ENCODE measurements around the gene ACOT6.

ACOT6 gene

DNA sequence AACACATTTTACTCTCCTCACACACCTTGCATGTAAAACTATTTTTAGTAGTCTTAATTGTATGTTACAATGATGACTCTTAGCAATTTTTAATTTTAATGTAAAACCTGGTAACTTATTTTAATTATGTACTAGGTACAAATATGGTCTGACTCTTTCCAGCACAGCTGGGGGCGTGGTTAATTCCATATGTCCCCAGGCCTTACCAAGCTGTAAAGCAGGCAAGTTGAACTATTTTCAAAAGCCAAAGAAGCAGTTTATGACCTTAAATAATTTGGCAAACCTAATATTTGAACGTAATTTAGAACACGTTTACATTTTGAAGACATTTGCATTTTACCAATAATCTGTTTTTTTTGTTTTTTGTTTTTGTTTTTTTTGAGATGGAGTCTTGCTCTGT, 9.3 kb upstream of the ACOT6 start:
- no peak overlapping the region for H3K27ac ChIP-seq
- TF ChIP-seq, protein P1, sequence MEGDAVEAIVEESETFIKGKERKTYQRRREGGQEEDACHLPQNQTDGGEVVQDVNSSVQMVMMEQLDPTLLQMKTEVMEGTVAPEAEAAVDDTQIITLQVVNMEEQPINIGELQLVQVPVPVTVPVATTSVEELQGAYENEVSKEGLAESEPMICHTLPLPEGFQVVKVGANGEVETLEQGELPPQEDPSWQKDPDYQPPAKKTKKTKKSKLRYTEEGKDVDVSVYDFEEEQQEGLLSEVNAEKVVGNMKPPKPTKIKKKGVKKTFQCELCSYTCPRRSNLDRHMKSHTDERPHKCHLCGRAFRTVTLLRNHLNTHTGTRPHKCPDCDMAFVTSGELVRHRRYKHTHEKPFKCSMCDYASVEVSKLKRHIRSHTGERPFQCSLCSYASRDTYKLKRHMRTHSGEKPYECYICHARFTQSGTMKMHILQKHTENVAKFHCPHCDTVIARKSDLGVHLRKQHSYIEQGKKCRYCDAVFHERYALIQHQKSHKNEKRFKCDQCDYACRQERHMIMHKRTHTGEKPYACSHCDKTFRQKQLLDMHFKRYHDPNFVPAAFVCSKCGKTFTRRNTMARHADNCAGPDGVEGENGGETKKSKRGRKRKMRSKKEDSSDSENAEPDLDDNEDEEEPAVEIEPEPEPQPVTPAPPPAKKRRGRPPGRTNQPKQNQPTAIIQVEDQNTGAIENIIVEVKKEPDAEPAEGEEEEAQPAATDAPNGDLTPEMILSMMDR (conservative IDR thresholded peaks at IDR 0.05): no peak
- TF ChIP-seq ZFX (IDR thresholded peaks at IDR 0.05): no peak

DNA sequence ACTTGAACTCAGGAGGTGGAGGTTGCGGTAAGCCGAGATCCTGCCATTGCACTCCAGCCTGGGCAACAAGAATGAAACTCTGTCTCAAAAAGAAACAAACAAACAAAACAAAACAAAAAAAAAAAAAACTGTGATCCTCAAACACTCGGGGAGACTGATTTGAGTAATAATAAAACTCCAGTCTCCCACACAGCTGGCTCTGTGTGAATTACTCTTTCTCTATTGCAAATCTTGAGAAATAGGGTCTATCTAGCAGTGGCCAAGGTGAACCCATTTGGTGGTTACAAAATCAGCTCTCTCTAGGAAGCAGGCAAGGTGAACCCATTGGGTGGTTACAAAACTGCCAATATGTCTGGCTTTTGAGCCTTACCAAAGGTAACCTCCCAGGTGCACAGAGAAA, 6.0 kb upstream of the ACOT6 start:
- H3K27ac ChIP-seq: no peak overlapping the region
- no peak for TF ChIP-seq ZFX (IDR thresholded peaks at IDR 0.05)
- TF ChIP-seq, protein P1 (conservative IDR thresholded peaks at IDR 0.05): no peak

DNA sequence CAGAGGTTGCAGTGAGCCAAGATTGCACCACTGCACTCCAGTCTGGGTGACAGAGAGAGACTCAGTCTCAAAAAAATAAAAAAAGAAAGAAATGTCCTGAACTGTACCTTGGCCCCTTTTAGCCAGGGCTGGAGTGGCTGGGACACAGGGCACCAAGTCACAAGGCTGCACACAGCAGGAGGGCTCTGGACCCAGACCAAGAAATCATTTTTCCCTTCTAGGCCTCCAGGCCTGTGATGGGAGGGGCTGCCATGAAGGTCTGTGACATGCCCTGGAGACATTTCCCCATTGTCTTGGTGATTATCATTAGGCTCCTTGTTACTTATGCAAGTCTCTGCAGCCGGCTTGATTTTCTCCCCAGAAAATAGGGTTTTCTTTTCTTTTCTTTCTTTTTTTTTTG, 5.1 kb upstream of the ACOT6 start:
- TF ChIP-seq, protein P1 (conservative IDR thresholded peaks at IDR 0.05): no peak
- TF ChIP-seq ZFX (IDR thresholded peaks at IDR 0.05): no peak
- no peak overlapping the region for H3K27ac ChIP-seq

DNA sequence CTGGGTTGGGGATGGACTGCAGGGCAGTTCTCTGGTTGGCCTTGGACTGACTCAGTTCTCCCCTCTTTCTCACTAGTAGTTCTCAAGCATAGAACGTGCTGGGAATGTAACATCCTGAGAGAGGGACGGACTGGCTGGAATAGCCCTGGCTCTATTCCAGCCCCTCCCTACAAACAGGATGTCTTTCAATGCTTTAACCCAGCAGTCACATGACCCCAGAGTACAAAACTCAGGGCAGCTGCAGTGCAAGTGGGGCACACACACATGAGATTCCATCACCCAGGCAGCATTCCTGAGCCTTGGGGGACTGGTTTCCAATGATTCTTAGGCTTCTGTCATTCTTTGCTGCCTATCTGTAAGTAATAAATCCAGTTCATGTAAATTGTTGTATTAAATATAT, 1.6 kb upstream of the ACOT6 start:
- no peak for TF ChIP-seq ZFX (IDR thresholded peaks at IDR 0.05)
- TF ChIP-seq, protein P1 (conservative IDR thresholded peaks at IDR 0.05): no peak
- H3K27ac ChIP-seq: no peak overlapping the region

DNA sequence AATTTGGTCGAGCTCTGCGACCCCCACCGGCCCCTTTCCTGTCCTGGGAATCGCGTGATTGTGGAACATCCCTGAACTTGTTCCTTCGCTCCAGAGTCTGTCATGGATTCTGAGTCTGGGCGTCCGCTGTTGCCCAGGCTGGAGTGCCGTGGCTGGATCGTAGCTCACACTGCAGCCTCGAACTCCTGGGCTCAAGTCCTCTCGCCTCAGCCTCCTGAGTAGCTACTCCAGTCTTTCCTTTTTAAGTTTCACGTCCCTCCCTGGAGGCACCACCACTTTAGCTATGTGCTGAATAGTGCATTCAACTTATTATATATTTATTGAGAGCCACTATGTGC, 698 bp downstream of the ACOT6 start:
- TF ChIP-seq, protein P1 (conservative IDR thresholded peaks at IDR 0.05): no peak
- no peak for TF ChIP-seq ZFX (IDR thresholded peaks at IDR 0.05)

DNA sequence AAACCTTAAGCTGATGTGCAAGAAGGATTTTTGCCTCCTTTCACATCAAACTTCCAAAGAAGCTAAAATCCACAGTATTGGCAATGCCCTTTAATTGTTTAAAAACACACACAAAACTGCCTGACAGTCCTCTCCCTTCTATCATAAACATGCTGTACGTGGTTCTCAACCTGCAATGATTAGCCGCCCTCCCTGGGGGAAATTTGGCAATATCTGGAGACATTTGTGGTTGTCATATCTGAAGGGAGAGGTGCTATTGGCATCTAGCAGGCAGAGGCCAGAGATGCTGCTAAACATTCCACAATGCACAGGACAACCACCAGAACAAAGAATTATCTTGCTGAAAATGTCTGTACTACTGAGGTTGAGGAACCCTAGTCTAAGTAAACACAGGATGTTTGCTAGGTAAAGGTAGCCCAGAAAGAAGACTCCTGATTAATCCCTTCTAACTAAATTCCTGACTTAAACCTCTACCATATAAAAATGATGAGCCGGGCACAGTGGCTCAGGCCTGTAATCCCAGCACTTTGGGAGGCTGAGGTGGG, 1.2 kb downstream of the ACOT6 start:
- no peak overlapping the region for H3K27ac ChIP-seq
- TF ChIP-seq, protein P1 (conservative IDR thresholded peaks at IDR 0.05): no peak
- TF ChIP-seq ZFX (IDR thresholded peaks at IDR 0.05): no peak

More for the DNA sequence above, 698 bp downstream of the ACOT6 start:
- H3K27ac ChIP-seq: no peak overlapping the region

DNA sequence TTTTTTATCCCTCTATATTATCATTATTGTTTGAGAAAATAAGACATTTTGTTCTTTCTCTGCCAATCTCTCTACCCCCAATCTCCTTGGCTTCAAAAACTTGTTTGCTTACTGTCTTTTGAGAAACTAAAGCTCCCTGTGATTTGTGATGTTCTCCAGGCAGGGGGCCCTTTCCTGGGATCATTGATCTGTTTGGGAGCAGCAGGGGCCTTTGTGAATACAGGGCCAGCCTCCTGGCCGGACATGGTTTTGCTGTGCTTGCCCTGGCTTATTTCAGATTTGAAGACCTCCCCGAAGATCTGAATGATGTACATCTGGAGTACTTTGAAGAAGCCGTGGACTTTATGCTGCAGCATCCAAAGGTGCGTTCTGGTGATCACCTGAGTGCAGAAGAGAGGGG, 4.5 kb downstream of the ACOT6 start:
- TF ChIP-seq, protein P1 (conservative IDR thresholded peaks at IDR 0.05): no peak
- TF ChIP-seq ZFX (IDR thresholded peaks at IDR 0.05): no peak
- no peak overlapping the region for H3K27ac ChIP-seq

Measured in C4-2B (cell line).